ENCODE data around the gene AMT. TPM values are rescaled to one million over a fixed set of nuclear protein-coding genes. Genes with fewer than 3 reads are reported as not detected.

The AMT gene
- total and polyA plus RNA-seq, 2 experiments from 2014 or later = 32.8 to 35.6 TPM

GRCh38 chr3:49411535-49411967, 10.7 kb downstream of the AMT start:
- no peaks in the 10 kb centered on the region for H3K27me3 ChIP-seq (ENCODE audit: insufficient read depth)
- H3K4me2 ChIP-seq = peak overlapping the region; percentile 89
- peak overlapping the region; percentile 78; the same call in 1 of the 2 replicates for H2AFZ ChIP-seq
- H3K4me1 ChIP-seq (ENCODE audit: insufficient read depth) = peaks cover 12% of the 10 kb centered on the region
- peak overlapping the region; percentile 88 for H3K27ac ChIP-seq (ENCODE audit: low read depth)
- Mint-ChIP-seq H3K9me3 (no peaks in the 10 kb centered on the region), H3K4me1 (peaks cover 22% of the 10 kb centered on the region), H3K27ac (no peak overlapping the region), H3K36me3 (ENCODE audit: low read depth) (peaks cover 19% of the 10 kb centered on the region), H3K4me3 (peak overlapping the region; percentile 94), H3K27me3 (ENCODE audit: insufficient read depth, low read depth, poor library complexity) (peaks cover 6% of the 10 kb centered on the region)
- H3K4me3 ChIP-seq = peak overlapping the region; percentile 84
- TF ChIP-seq POLR2AphosphoS5 (IDR thresholded peaks at IDR 0.05; ENCODE audit: low read depth) (0 out of 2 replicates have a peak, but pooled peaks have one; percentile 79), STAT1 (IDR thresholded peaks at IDR 0.05; ENCODE audit: unreplicated experiment) (no peak)
- H3K9me2 ChIP-seq (ENCODE audit: insufficient read depth) = no peaks in the 10 kb centered on the region
- peaks cover 48% of the 10 kb centered on the region for H3K79me2 ChIP-seq (replicated peaks; ENCODE audit: insufficient read depth)
- DNase-seq (ENCODE audit: low spot score) = peak; percentile 74
- peak; percentile 56 for ATAC-seq
- H4K20me1 ChIP-seq (replicated peaks; ENCODE audit: insufficient read depth) = peaks cover 42% of the 10 kb centered on the region
- no peaks in the 10 kb centered on the region for H3K36me3 ChIP-seq (ENCODE audit: insufficient read depth)
- peaks cover 11% of the 10 kb centered on the region for H3F3A ChIP-seq (replicated peaks; ENCODE audit: low read depth)

GRCh38 chr3:49410846-49411534, 11.3 kb downstream of the AMT start:
- H4K20me1 ChIP-seq (replicated peaks; ENCODE audit: insufficient read depth) = peaks cover 48% of the 10 kb centered on the region
- H3K36me3 Mint-ChIP-seq (ENCODE audit: low read depth) = peaks cover 16% of the 10 kb centered on the region
- H3K9me2 ChIP-seq (ENCODE audit: insufficient read depth) = no peaks in the 10 kb centered on the region
- H3K27ac Mint-ChIP-seq = peak overlapping the region; percentile 85
- peaks cover 54% of the 10 kb centered on the region for H3K79me2 ChIP-seq (replicated peaks; ENCODE audit: insufficient read depth)
- peaks cover 12% of the 10 kb centered on the region for H3K4me1 ChIP-seq (ENCODE audit: insufficient read depth)
- peak overlapping the region; percentile 88 for H3K27ac ChIP-seq (ENCODE audit: low read depth)
- H3K4me3 ChIP-seq = peak overlapping the region; percentile 84
- peaks cover 21% of the 10 kb centered on the region for H3K4me1 Mint-ChIP-seq
- DNase-seq (ENCODE audit: low spot score) = no peak
- H3K27me3 Mint-ChIP-seq (ENCODE audit: insufficient read depth, low read depth, poor library complexity) = peaks cover 6% of the 10 kb centered on the region
- H3K4me2 ChIP-seq = peak overlapping the region; percentile 89
- H3F3A ChIP-seq (replicated peaks; ENCODE audit: low read depth) = peaks cover 10% of the 10 kb centered on the region
- H3K9me3 Mint-ChIP-seq = no peaks in the 10 kb centered on the region
- no peaks in the 10 kb centered on the region for H3K36me3 ChIP-seq (ENCODE audit: insufficient read depth)
- H2AFZ ChIP-seq = no peak overlapping the region; the same call in 1 of the 2 replicates
- no peak for TF ChIP-seq POLR2AphosphoS5 (IDR thresholded peaks at IDR 0.05; ENCODE audit: low read depth)
- TF ChIP-seq NANOG (IDR thresholded peaks at IDR 0.05; ENCODE audit: borderline replicate concordance) = no peak
- no peak for TF ChIP-seq CTCF (conservative IDR thresholded peaks at IDR 0.05; ENCODE audit: low read depth in 2 of 2)
- TF ChIP-seq REST (IDR thresholded peaks at IDR 0.05; ENCODE audit: unreplicated experiment) = no peak
- no peak for TF ChIP-seq JUNB (IDR thresholded peaks at IDR 0.05; ENCODE audit: unreplicated experiment)
- TF ChIP-seq, protein P1, sequence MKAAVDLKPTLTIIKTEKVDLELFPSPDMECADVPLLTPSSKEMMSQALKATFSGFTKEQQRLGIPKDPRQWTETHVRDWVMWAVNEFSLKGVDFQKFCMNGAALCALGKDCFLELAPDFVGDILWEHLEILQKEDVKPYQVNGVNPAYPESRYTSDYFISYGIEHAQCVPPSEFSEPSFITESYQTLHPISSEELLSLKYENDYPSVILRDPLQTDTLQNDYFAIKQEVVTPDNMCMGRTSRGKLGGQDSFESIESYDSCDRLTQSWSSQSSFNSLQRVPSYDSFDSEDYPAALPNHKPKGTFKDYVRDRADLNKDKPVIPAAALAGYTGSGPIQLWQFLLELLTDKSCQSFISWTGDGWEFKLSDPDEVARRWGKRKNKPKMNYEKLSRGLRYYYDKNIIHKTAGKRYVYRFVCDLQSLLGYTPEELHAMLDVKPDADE (IDR thresholded peaks at IDR 0.05) = no peak
- peak overlapping the region; percentile 94 for H3K4me3 Mint-ChIP-seq
- no peak for ATAC-seq
- no peaks in the 10 kb centered on the region for H3K27me3 ChIP-seq (ENCODE audit: insufficient read depth)

Data from GM23338 (cell line).